OCI-LY7 (cell line): ENCODE measurements around the gene XK. TPM values are rescaled to one million over a fixed set of nuclear protein-coding genes. Genes with fewer than 3 reads are reported as not detected.

Experiments used
- BruUV-seq: library from RNA; stranded (reverse); fragments of 400-500 nt; replicated peaks from 2 replicates; lab custom pipeline; 2021; lab: Mats Ljungman, UMichigan
- CTCF ChIA-PET: fragments of 300-600 bp; sonication (Branson Sonifier 250); formaldehyde crosslinking; loops from one replicate; lab custom pipeline; 2022; ENCODE audit warnings: antibody characterized with exemption; ENCODE audit not compliant: unreplicated experiment; lab: Charles Lee
- POLR2A ChIA-PET: fragments of 300-600 bp; sonication (Branson Sonifier 250); formaldehyde crosslinking; loops from one replicate; lab custom pipeline; 2022; ENCODE audit warnings: antibody characterized with exemption; lab: Charles Lee
- DNase-seq: peaks from one replicate; pipeline ENCODE4 v3.0.0-alpha.2; 2015; ENCODE audit warnings: low spot score
- H2AFZ ChIP-seq: fragments of 200-600 bp; sonication (generic), shearing (Covaris generic); 2 replicates; pipeline ENCODE4 v1.6.1; 2014; ENCODE audit warnings: mild to moderate bottlenecking, antibody characterized with exemption, low read length, moderate library complexity
- H3K27ac ChIP-seq: fragments of 200-600 bp; sonication (generic); 2 replicates; pipeline ENCODE4 v1.5.1; 2014; ENCODE audit warnings: mixed run types, low read depth, mild to moderate bottlenecking, moderate library complexity, low read length, inconsistent platforms; ENCODE audit not compliant: poor library complexity, severe bottlenecking
- H3K36me3 ChIP-seq: fragments of 200-600 bp; sonication (generic); 2 replicates; pipeline ENCODE4 v1.6.1; 2014; ENCODE audit warnings: mild to moderate bottlenecking, antibody characterized with exemption, low read length, moderate library complexity, mixed read lengths; ENCODE audit not compliant: insufficient read depth
- H3K4me1 ChIP-seq: fragments of 200-600 bp; sonication (generic); 2 replicates; pipeline ENCODE4 v1.5.1; 2014; ENCODE audit warnings: mild to moderate bottlenecking, low read length; ENCODE audit not compliant: insufficient read depth, poor library complexity, severe bottlenecking
- H3K4me2 ChIP-seq: fragments of 200-600 bp; sonication (generic); 2 replicates; pipeline ENCODE4 v1.6.1; 2014; ENCODE audit warnings: mild to moderate bottlenecking, low read length
- H3K4me3 ChIP-seq: fragments of 200-600 bp; sonication (generic); 2 replicates; pipeline ENCODE4 v1.5.1; 2014; ENCODE audit warnings: mild to moderate bottlenecking, low read depth, low read length; ENCODE audit not compliant: poor library complexity, severe bottlenecking
- H3K79me2 ChIP-seq: fragments of 200-600 bp; sonication (generic); 2 replicates; pipeline ENCODE4 v1.6.1; 2016; ENCODE audit warnings: low read depth, mild to moderate bottlenecking, low read length, moderate library complexity, mixed read lengths; ENCODE audit not compliant: insufficient read depth
- H3K9me2 ChIP-seq: fragments of 200-600 bp; sonication (generic); 2 replicates; pipeline ENCODE4 v1.6.1; 2016; ENCODE audit warnings: mild to moderate bottlenecking, low read length, mixed read lengths; ENCODE audit not compliant: insufficient read depth
- H3K9me3 ChIP-seq: fragments of 200-600 bp; sonication (generic); 2 replicates; pipeline ENCODE4 v1.6.1; 2014; ENCODE audit warnings: mild to moderate bottlenecking, mixed run types, low read length, mixed read lengths
- H4K20me1 ChIP-seq: fragments of 200-600 bp; sonication (generic); 2 replicates; pipeline ENCODE4 v1.6.1; 2014; ENCODE audit warnings: mild to moderate bottlenecking, antibody characterized with exemption, low read length, moderate library complexity, mixed read lengths; ENCODE audit not compliant: insufficient read depth
- EZH2phosphoT487 ChIP-seq: fragments of 200-600 bp; sonication (generic); IDR thresholded peaks from 2 replicates; pipeline ENCODE4 v1.6.1; 2018; ENCODE audit warnings: low read depth, borderline replicate concordance, mild to moderate bottlenecking, mixed run types, antibody characterized with exemption, low read length, moderate library complexity, mixed read lengths
- intact Hi-C: fragments of 100-400 bp; cut with micrococcal nuclease; formaldehyde crosslinking; loops from one replicate; pipeline ENCODE4 v1.10.0; 2022; ENCODE audit not compliant: unreplicated experiment
- total RNA-seq, 2 experiments: library from RNA; depleted of rRNA in 1 of 2; stranded (reverse); fragments of >200 nt in 1 of 2; shearing (Covaris generic) in 1 of 2; gene quantifications; 2 replicates each; pipeline ENCODE4 v1.2.3, GENCODE V29; 2014 to 2022
- TF ChIP-seq, protein P1 (sequence below): fragments of 200-600 bp; sonication (generic); conservative IDR thresholded peaks from 2 replicates; pipeline ENCODE4 v1.5.1; 2014; ENCODE audit warnings: mild to moderate bottlenecking, antibody characterized with exemption, low read length, moderate library complexity, mixed read lengths

The XK gene
- total RNA-seq, 2 experiments from 2014 or later: 0.70 TPM; not detected in 1

- Histone ChIP-seq H3K27ac (no peak overlapping the region), H3K9me2 (no peaks in the 10 kb centered on the region), H4K20me1 (no peaks in the 10 kb centered on the region), H3K4me2 (no peak overlapping the region), H3K36me3 (no peaks in the 10 kb centered on the region), H3K4me3 (no peak overlapping the region), H3K9me3 (no peaks in the 10 kb centered on the region), H2AFZ (no peak overlapping the region), H3K79me2 (no peaks in the 10 kb centered on the region), H3K4me1 (no peaks in the 10 kb centered on the region)
- ChIA-PET CTCF (no interaction called here), POLR2A (no interaction called here)
- BruUV-seq: no TSS peak
- no peak for TF ChIP-seq EZH2phosphoT487
- TF ChIP-seq, protein P1, sequence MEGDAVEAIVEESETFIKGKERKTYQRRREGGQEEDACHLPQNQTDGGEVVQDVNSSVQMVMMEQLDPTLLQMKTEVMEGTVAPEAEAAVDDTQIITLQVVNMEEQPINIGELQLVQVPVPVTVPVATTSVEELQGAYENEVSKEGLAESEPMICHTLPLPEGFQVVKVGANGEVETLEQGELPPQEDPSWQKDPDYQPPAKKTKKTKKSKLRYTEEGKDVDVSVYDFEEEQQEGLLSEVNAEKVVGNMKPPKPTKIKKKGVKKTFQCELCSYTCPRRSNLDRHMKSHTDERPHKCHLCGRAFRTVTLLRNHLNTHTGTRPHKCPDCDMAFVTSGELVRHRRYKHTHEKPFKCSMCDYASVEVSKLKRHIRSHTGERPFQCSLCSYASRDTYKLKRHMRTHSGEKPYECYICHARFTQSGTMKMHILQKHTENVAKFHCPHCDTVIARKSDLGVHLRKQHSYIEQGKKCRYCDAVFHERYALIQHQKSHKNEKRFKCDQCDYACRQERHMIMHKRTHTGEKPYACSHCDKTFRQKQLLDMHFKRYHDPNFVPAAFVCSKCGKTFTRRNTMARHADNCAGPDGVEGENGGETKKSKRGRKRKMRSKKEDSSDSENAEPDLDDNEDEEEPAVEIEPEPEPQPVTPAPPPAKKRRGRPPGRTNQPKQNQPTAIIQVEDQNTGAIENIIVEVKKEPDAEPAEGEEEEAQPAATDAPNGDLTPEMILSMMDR: no peak
- intact Hi-C loops: no loop called here
- DNase-seq: no peak
These were observed 7.0 kb upstream of the XK start for GRCh38 chrX:37678574-37678973.

GRCh38 chrX:37679230-37679629 lies 6.4 kb upstream of the XK start:
- intact Hi-C loops: no loop called here
- CTCF ChIA-PET: no interaction called here
- DNase-seq: no peak
- no peaks in the 10 kb centered on the region for H3K79me2 ChIP-seq
- BruUV-seq: no TSS peak
- H3K4me2 ChIP-seq: no peak overlapping the region
- H3K4me3 ChIP-seq: no peak overlapping the region
- POLR2A ChIA-PET: no interaction called here
- H3K9me2 ChIP-seq: no peaks in the 10 kb centered on the region
- H3K4me1 ChIP-seq: no peaks in the 10 kb centered on the region
- no peak overlapping the region for H2AFZ ChIP-seq
- no peak for TF ChIP-seq EZH2phosphoT487
- TF ChIP-seq, protein P1: no peak
- H3K27ac ChIP-seq: no peak overlapping the region
- H4K20me1 ChIP-seq: no peaks in the 10 kb centered on the region
- no peaks in the 10 kb centered on the region for H3K36me3 ChIP-seq
- no peaks in the 10 kb centered on the region for H3K9me3 ChIP-seq

- BruUV-seq: no TSS peak
- Histone ChIP-seq H3K27ac (no peak overlapping the region), H3K36me3 (no peaks in the 10 kb centered on the region), H3K4me1 (no peaks in the 10 kb centered on the region), H3K9me3 (no peaks in the 10 kb centered on the region), H3K4me3 (no peak overlapping the region), H2AFZ (no peak overlapping the region), H4K20me1 (no peaks in the 10 kb centered on the region), H3K4me2 (no peak overlapping the region), H3K79me2 (no peaks in the 10 kb centered on the region), H3K9me2 (no peaks in the 10 kb centered on the region)
- intact Hi-C loops: no loop called here
- ChIA-PET CTCF (no interaction called here), POLR2A (no interaction called here)
- TF ChIP-seq EZH2phosphoT487: no peak
- TF ChIP-seq, protein P1: no peak
- no peak for DNase-seq
These were observed 5.7 kb upstream of the XK start for GRCh38 chrX:37679888-37680287.
